Astrocyte (in vitro differentiated cells and primary cell): Measurements from ENCODE around the gene RHOB. TPM values are rescaled to one million over a fixed set of nuclear protein-coding genes. Genes with fewer than 3 reads are reported as not detected.

Experiments
- DNase-seq: peaks from one replicate; pipeline ENCODE4 v3.0.0-alpha.2; 2010; ENCODE audit warnings: low read depth
- FAIRE-seq: peaks from 2 replicates; lab custom pipeline; 2011; peaks lifted over from hg19 to GRCh38; lab: Jason Lieb, UNC
- H2AFZ ChIP-seq: 2 replicates; pipeline ENCODE4 v1.6.0; 2012; ENCODE audit warnings: low read depth, low read length, inconsistent platforms
- H3K27ac ChIP-seq: 2 replicates; pipeline ENCODE4 v1.5.1; 2011; ENCODE audit warnings: low read depth, low read length, inconsistent platforms
- H3K27me3 ChIP-seq: 2 replicates; pipeline ENCODE4 v1.6.0; 2011; ENCODE audit warnings: low read length, inconsistent platforms; ENCODE audit not compliant: insufficient read depth
- H3K36me3 ChIP-seq: 2 replicates; pipeline ENCODE4 v1.5.1; 2011; ENCODE audit warnings: low read length, inconsistent platforms; ENCODE audit not compliant: insufficient read depth
- H3K4me1 ChIP-seq: 2 replicates; pipeline ENCODE4 v1.5.1; 2011; ENCODE audit warnings: low read length, inconsistent platforms; ENCODE audit not compliant: insufficient read depth
- H3K4me2 ChIP-seq: 2 replicates; pipeline ENCODE4 v1.6.0; 2012; ENCODE audit warnings: low read length, inconsistent platforms
- H3K4me3 ChIP-seq: 2 replicates; pipeline ENCODE4 v1.5.1; 2011; ENCODE audit warnings: low read depth, mild to moderate bottlenecking, low read length, inconsistent platforms; ENCODE audit not compliant: insufficient read depth
- H3K79me2 ChIP-seq: 2 replicates; pipeline ENCODE4 v1.6.0; 2012; ENCODE audit warnings: mild to moderate bottlenecking, low read length, inconsistent platforms; ENCODE audit not compliant: insufficient read depth
- H3K9ac ChIP-seq: 2 replicates; pipeline ENCODE4 v1.6.0; 2012; ENCODE audit warnings: mild to moderate bottlenecking, low read length, inconsistent platforms
- H3K9me3 ChIP-seq: 2 replicates; pipeline ENCODE4 v1.5.1; 2012; ENCODE audit warnings: low read depth, mild to moderate bottlenecking, low read length, inconsistent platforms; ENCODE audit not compliant: insufficient read depth
- H4K20me1 ChIP-seq: 2 replicates; pipeline ENCODE4 v1.6.0; 2012; ENCODE audit warnings: low read length, inconsistent platforms; ENCODE audit not compliant: insufficient read depth
- H3K27ac Mint-ChIP-seq: one replicate; pipeline ENCODE4 v1.8.0; 2021; ENCODE audit warnings: mild to moderate bottlenecking, mixed read lengths; ENCODE audit not compliant: unreplicated experiment
- H3K27me3 Mint-ChIP-seq: one replicate; pipeline ENCODE4 v1.8.0; 2021; ENCODE audit warnings: low read depth, mixed read lengths; ENCODE audit not compliant: unreplicated experiment
- H3K36me3 Mint-ChIP-seq: one replicate; pipeline ENCODE4 v1.8.0; 2021; ENCODE audit warnings: low read depth, mixed read lengths; ENCODE audit not compliant: unreplicated experiment
- H3K4me1 Mint-ChIP-seq: one replicate; pipeline ENCODE4 v1.8.0; 2021; ENCODE audit warnings: low read depth, mixed read lengths; ENCODE audit not compliant: unreplicated experiment
- H3K4me3 Mint-ChIP-seq: one replicate; pipeline ENCODE4 v1.8.0; 2021; ENCODE audit warnings: mild to moderate bottlenecking, moderate library complexity, mixed read lengths; ENCODE audit not compliant: unreplicated experiment
- H3K9me3 Mint-ChIP-seq: one replicate; pipeline ENCODE4 v1.8.0; 2021; ENCODE audit warnings: mild to moderate bottlenecking, mixed read lengths; ENCODE audit not compliant: unreplicated experiment
- CTCF ChIP-seq: IDR thresholded peaks from 2 replicates; pipeline ENCODE4 v1.5.1; 2011; ENCODE audit warnings: low read depth, mild to moderate bottlenecking, inconsistent platforms, low read length, moderate library complexity; ENCODE audit not compliant: insufficient read depth
- EZH2 ChIP-seq: IDR thresholded peaks from 2 replicates; pipeline ENCODE4 v1.6.1; 2012; ENCODE audit warnings: mild to moderate bottlenecking, low read length, inconsistent platforms; ENCODE audit not compliant: insufficient read depth
- total RNA-seq: library from RNA; stranded (reverse); gene quantifications from 2 replicates; pipeline ENCODE4 v1.2.1, GENCODE V29; 2021

RHOB gene
- total RNA-seq, 1 donor from 2014 or later: 161 TPM

GRCh38 chr2:20451761-20452499, 5.1 kb downstream of the RHOB start:
- Histone ChIP-seq H3K27me3 (no peaks in the 10 kb centered on the region), H3K9ac (no peak overlapping the region), H2AFZ (no peak overlapping the region), H3K4me2 (no peak overlapping the region), H3K79me2 (peaks cover 32% of the 10 kb centered on the region), H3K27ac (no peak overlapping the region), H3K4me3 (no peak overlapping the region), H4K20me1 (peaks cover 37% of the 10 kb centered on the region), H3K9me3 (no peaks in the 10 kb centered on the region), H3K36me3 (peaks cover 3% of the 10 kb centered on the region), H3K4me1 (peaks cover 19% of the 10 kb centered on the region)
- H3K4me3 Mint-ChIP-seq: no peak overlapping the region
- peaks cover 13% of the 10 kb centered on the region for H3K36me3 Mint-ChIP-seq
- H3K27me3 Mint-ChIP-seq: no peaks in the 10 kb centered on the region
- FAIRE-seq: no peak
- no peak for TF ChIP-seq EZH2
- no peak for TF ChIP-seq CTCF
- H3K9me3 Mint-ChIP-seq: no peaks in the 10 kb centered on the region
- no peak overlapping the region for H3K27ac Mint-ChIP-seq
- no peak for DNase-seq
- peaks cover 34% of the 10 kb centered on the region for H3K4me1 Mint-ChIP-seq

DNA sequence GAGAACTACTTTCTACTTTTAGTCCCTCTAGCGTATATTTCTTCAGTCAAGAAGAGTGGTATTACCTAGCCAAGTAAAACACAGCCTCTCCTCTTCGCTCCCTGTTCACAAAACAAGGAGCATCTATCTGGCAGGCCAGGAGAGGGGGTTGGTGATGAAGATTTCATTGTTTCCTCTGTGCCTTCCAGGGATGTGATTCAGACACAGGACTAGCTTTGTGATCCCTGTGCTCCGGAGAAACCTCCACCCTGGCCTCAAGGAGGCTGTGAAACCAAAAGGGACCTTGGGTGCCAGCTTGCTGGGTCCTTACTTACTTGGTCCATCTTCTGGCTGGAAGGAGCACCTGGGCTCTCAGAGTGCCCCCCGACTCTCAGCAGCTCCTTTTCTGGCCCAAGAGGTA, 5.7 kb downstream of the RHOB start:
- Histone ChIP-seq H3K27me3 (no peaks in the 10 kb centered on the region), H3K4me3 (no peak overlapping the region), H3K4me2 (no peak overlapping the region), H3K36me3 (peaks cover 3% of the 10 kb centered on the region), H3K9ac (no peak overlapping the region), H3K4me1 (peaks cover 19% of the 10 kb centered on the region), H3K9me3 (no peaks in the 10 kb centered on the region), H4K20me1 (peaks cover 33% of the 10 kb centered on the region), H3K79me2 (peaks cover 26% of the 10 kb centered on the region), H2AFZ (no peak overlapping the region), H3K27ac (no peak overlapping the region)
- Mint-ChIP-seq H3K36me3 (peaks cover 13% of the 10 kb centered on the region), H3K4me1 (peaks cover 36% of the 10 kb centered on the region), H3K27ac (no peak overlapping the region), H3K9me3 (no peaks in the 10 kb centered on the region), H3K4me3 (no peak overlapping the region), H3K27me3 (no peaks in the 10 kb centered on the region)
- TF ChIP-seq EZH2 (no peak), CTCF (no peak)
- DNase-seq (peak; percentile 44), FAIRE-seq (no peak)

DNA sequence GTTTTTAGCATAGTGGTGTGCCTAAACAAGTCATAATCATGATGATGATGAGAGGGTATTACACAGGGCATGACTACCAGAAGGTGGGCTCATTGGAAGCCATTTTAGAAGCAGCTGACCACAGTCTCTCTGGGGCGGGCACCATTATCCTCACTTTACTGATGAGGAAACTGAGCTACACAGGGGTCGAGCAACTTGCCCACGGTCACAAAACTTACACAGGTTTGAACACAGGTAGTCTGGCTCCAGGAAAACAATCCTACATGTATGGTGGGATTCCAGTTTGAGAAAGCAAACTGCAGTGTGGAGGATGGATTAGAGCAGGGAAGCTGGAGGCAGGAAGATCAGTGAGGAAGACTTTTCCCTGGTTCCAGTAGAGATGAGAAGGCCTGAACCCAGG, 6.2 kb downstream of the RHOB start:
- peaks cover 13% of the 10 kb centered on the region for H3K36me3 Mint-ChIP-seq
- TF ChIP-seq EZH2: no peak
- no peak for TF ChIP-seq CTCF
- H3K9me3 Mint-ChIP-seq: no peaks in the 10 kb centered on the region
- no peak overlapping the region for H3K27ac Mint-ChIP-seq
- H3K4me1 Mint-ChIP-seq: peaks cover 39% of the 10 kb centered on the region
- H2AFZ ChIP-seq: no peak overlapping the region
- no peak overlapping the region for H3K4me3 Mint-ChIP-seq
- H3K27me3 ChIP-seq: no peaks in the 10 kb centered on the region
- FAIRE-seq (no peak), DNase-seq (no peak)
- H3K9ac ChIP-seq: no peak overlapping the region
- H4K20me1 ChIP-seq: peaks cover 28% of the 10 kb centered on the region
- peaks cover 19% of the 10 kb centered on the region for H3K4me1 ChIP-seq
- H3K27ac ChIP-seq: no peak overlapping the region
- H3K9me3 ChIP-seq: no peaks in the 10 kb centered on the region
- H3K36me3 ChIP-seq: peaks cover 3% of the 10 kb centered on the region
- no peak overlapping the region for H3K4me2 ChIP-seq
- H3K27me3 Mint-ChIP-seq: no peaks in the 10 kb centered on the region
- H3K4me3 ChIP-seq: no peak overlapping the region
- peaks cover 20% of the 10 kb centered on the region for H3K79me2 ChIP-seq
